ENCODE results near the gene LRPAP1. TPM values are rescaled to one million over a fixed set of nuclear protein-coding genes. Genes with fewer than 3 reads are reported as not detected.

Gene LRPAP1
- total and polyA plus RNA-seq, 2 experiments from 2014 or later = 191 to 299 TPM

GRCh38 chr4:3521621-3522325 is 10.4 kb downstream of the LRPAP1 start:
- H3K36me3 ChIP-seq (replicated peaks; ENCODE audit: insufficient read depth, low read depth) = no peaks in the 10 kb centered on the region
- no peak overlapping the region for H2AFZ ChIP-seq
- peaks cover 9% of the 10 kb centered on the region for H4K20me1 ChIP-seq (ENCODE audit: insufficient read depth, poor library complexity, severe bottlenecking)
- H3K4me1 ChIP-seq (ENCODE audit: insufficient read depth) = no peaks in the 10 kb centered on the region
- H3K79me2 ChIP-seq = peaks cover 9% of the 10 kb centered on the region
- H3K9me3 ChIP-seq (ENCODE audit: low read depth) = no peaks in the 10 kb centered on the region
- no peaks in the 10 kb centered on the region for H3K9me2 ChIP-seq (replicated peaks; ENCODE audit: insufficient read depth)
- 92% methylated on average over 14 of the region's 16 CpGs for WGBS (ENCODE audit: low lambda C conversion rate, missing lambda C conversion rate)
- no peak overlapping the region for H3K27ac ChIP-seq
- no peak for DNase-seq (ENCODE audit: low spot score)
- TF ChIP-seq EZH2phosphoT487 (IDR thresholded peaks at IDR 0.05; ENCODE audit: low read depth, severe bottlenecking, unreplicated experiment) = no peak
- TF ChIP-seq EZH2 (IDR thresholded peaks at IDR 0.05; ENCODE audit: borderline replicate concordance) = no peak
- TF ChIP-seq, protein P1, sequence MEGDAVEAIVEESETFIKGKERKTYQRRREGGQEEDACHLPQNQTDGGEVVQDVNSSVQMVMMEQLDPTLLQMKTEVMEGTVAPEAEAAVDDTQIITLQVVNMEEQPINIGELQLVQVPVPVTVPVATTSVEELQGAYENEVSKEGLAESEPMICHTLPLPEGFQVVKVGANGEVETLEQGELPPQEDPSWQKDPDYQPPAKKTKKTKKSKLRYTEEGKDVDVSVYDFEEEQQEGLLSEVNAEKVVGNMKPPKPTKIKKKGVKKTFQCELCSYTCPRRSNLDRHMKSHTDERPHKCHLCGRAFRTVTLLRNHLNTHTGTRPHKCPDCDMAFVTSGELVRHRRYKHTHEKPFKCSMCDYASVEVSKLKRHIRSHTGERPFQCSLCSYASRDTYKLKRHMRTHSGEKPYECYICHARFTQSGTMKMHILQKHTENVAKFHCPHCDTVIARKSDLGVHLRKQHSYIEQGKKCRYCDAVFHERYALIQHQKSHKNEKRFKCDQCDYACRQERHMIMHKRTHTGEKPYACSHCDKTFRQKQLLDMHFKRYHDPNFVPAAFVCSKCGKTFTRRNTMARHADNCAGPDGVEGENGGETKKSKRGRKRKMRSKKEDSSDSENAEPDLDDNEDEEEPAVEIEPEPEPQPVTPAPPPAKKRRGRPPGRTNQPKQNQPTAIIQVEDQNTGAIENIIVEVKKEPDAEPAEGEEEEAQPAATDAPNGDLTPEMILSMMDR (IDR thresholded peaks at IDR 0.05; ENCODE audit: poor library complexity) = no peak
- H3K4me2 ChIP-seq = no peak overlapping the region
- H3K27me3 ChIP-seq = no peaks in the 10 kb centered on the region
- no peak overlapping the region for H3K4me3 ChIP-seq

DNA sequence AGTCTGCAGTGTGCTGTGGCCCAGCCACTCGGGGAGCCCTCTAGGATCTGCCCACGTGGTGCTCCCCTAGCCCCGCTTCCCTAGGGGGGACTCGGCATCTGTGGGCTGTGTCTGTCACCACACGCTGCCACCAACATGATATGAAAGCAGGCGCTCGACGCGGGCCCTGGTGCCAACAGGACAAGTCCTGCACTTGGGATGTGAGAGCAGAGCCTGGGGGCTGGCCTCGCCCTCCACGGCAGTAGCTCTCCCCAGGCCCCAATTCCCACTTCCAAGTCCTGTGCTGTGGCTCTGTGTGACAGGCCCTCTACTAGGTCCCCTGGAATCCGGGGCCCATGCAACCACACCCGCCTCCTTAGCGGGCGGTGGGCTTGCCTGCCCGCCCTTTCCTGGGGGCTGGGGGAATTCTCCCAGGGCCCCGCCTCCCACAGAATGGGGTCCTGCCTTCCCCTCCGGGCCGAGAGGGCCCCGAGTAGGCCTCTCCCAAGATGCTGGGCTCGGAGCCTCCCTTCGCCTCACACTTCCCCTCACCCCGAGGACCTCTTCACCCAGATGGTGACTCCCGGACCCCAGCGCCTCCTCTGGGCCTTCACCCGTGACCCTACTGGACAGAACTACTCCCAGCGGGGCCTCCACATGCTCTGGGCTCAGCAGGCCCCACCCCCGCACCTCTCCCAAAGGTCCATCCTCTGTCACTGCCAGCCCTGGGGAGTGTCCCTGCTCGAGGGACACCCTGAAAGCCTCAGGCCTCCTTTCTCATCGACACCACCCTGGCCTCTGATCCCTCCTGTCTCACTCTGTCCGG is 11.2 kb downstream of the LRPAP1 start:
- Histone ChIP-seq H2AFZ (no peak overlapping the region), H3K36me3 (replicated peaks; ENCODE audit: insufficient read depth, low read depth) (no peaks in the 10 kb centered on the region), H3K9me2 (replicated peaks; ENCODE audit: insufficient read depth) (no peaks in the 10 kb centered on the region), H3K27me3 (no peaks in the 10 kb centered on the region), H3K4me1 (ENCODE audit: insufficient read depth) (no peaks in the 10 kb centered on the region), H3K9me3 (ENCODE audit: low read depth) (no peaks in the 10 kb centered on the region), H3K79me2 (peaks cover 4% of the 10 kb centered on the region), H4K20me1 (ENCODE audit: insufficient read depth, poor library complexity, severe bottlenecking) (peaks cover 9% of the 10 kb centered on the region), H3K4me2 (no peak overlapping the region), H3K4me3 (no peak overlapping the region), H3K27ac (no peak overlapping the region)
- no peak for TF ChIP-seq EZH2phosphoT487 (IDR thresholded peaks at IDR 0.05; ENCODE audit: low read depth, severe bottlenecking, unreplicated experiment)
- TF ChIP-seq EZH2 (IDR thresholded peaks at IDR 0.05; ENCODE audit: borderline replicate concordance) = no peak
- TF ChIP-seq, protein P1 (IDR thresholded peaks at IDR 0.05; ENCODE audit: poor library complexity) = no peak
- WGBS (ENCODE audit: low lambda C conversion rate, missing lambda C conversion rate) = 96% methylated on average over 30 of the region's 31 CpGs
- DNase-seq (ENCODE audit: low spot score) = no peak

- Histone ChIP-seq H3K27ac (no peak overlapping the region), H3K9me3 (ENCODE audit: low read depth) (no peaks in the 10 kb centered on the region), H4K20me1 (ENCODE audit: insufficient read depth, poor library complexity, severe bottlenecking) (peaks cover 9% of the 10 kb centered on the region), H3K4me3 (no peak overlapping the region), H3K4me2 (no peak overlapping the region), H3K9me2 (replicated peaks; ENCODE audit: insufficient read depth) (no peaks in the 10 kb centered on the region), H3K36me3 (replicated peaks; ENCODE audit: insufficient read depth, low read depth) (no peaks in the 10 kb centered on the region), H3K4me1 (ENCODE audit: insufficient read depth) (no peaks in the 10 kb centered on the region), H3K27me3 (no peaks in the 10 kb centered on the region), H3K79me2 (no peaks in the 10 kb centered on the region), H2AFZ (no peak overlapping the region)
- TF ChIP-seq EZH2phosphoT487 (IDR thresholded peaks at IDR 0.05; ENCODE audit: low read depth, severe bottlenecking, unreplicated experiment) (no peak), EZH2 (IDR thresholded peaks at IDR 0.05; ENCODE audit: borderline replicate concordance) (no peak)
- TF ChIP-seq, protein P1 (IDR thresholded peaks at IDR 0.05; ENCODE audit: poor library complexity) = no peak
- DNase-seq (ENCODE audit: low spot score) = no peak
- 94% methylated on average over 11 of the region's 11 CpGs for WGBS (ENCODE audit: low lambda C conversion rate, missing lambda C conversion rate)
Measured at GRCh38 chr4:3520276-3520675, 11.9 kb downstream of the LRPAP1 start.
